HG03095 (cell line): Measurements from ENCODE around the gene MED10.
A peak's percentile ranks its signal among the peaks of the same experiment; 100 is the strongest.

Experiments
- ATAC-seq: cut with Tn5 transposase; IDR thresholded peaks from one replicate; pipeline ENCODE4 v1.9.1; 2021; ENCODE audit warnings: moderate library complexity; ENCODE audit not compliant: unreplicated experiment

Gene MED10

GRCh38 chr5:6399980-6400910 is 21.9 kb upstream of the MED10 start:
- no peak for ATAC-seq

- no peak for ATAC-seq
These were observed 20.4 kb upstream of the MED10 start for GRCh38 chr5:6398570-6399230.

GRCh38 chr5:6397536-6398269 is 19.4 kb upstream of the MED10 start:
- ATAC-seq: no peak

- no peak for ATAC-seq
These were observed 18.6 kb upstream of the MED10 start for GRCh38 chr5:6396836-6397535.

- ATAC-seq: no peak
These were observed 17.7 kb upstream of the MED10 start for GRCh38 chr5:6396043-6396442.

GRCh38 chr5:6395621-6396020 is 17.3 kb upstream of the MED10 start:
- no peak for ATAC-seq

- no peak for ATAC-seq
These were observed 16.7 kb upstream of the MED10 start for GRCh38 chr5:6395102-6395445.

- ATAC-seq: no peak
These were observed 16.2 kb upstream of the MED10 start for GRCh38 chr5:6394429-6395101.

GRCh38 chr5:6393596-6394194 is 15.3 kb upstream of the MED10 start:
- peak; percentile 49 for ATAC-seq

- no peak for ATAC-seq
These were observed 14.2 kb upstream of the MED10 start for GRCh38 chr5:6392561-6392960.

GRCh38 chr5:6391151-6391550 is 12.8 kb upstream of the MED10 start:
- ATAC-seq: no peak

GRCh38 chr5:6389946-6390530 is 11.7 kb upstream of the MED10 start:
- ATAC-seq: no peak

- no peak for ATAC-seq
These were observed 11.1 kb upstream of the MED10 start for GRCh38 chr5:6389397-6389796.

- ATAC-seq: no peak
These were observed 9.6 kb upstream of the MED10 start for GRCh38 chr5:6387970-6388369.

- no peak for ATAC-seq
These were observed 7.9 kb upstream of the MED10 start for GRCh38 chr5:6386271-6386670.

- no peak for ATAC-seq
These were observed 6.5 kb upstream of the MED10 start for GRCh38 chr5:6384856-6385255.

- no peak for ATAC-seq
These were observed 5.0 kb upstream of the MED10 start for GRCh38 chr5:6383376-6383775.

GRCh38 chr5:6379246-6379645 is 899 bp upstream of the MED10 start:
- ATAC-seq: no peak

GRCh38 chr5:6378766-6379103 is 388 bp upstream of the MED10 start:
- ATAC-seq: peak; percentile 24

GRCh38 chr5:6377582-6377904 is 804 bp downstream of the MED10 start:
- ATAC-seq: no peak
